ENCODE data around the gene ANKRD33. TPM values are rescaled to one million over a fixed set of nuclear protein-coding genes. Genes with fewer than 3 reads are reported as not detected.

Gene ANKRD33
- total RNA-seq, 1 donor from 2014 or later, result not detected

- no peak for TF ChIP-seq CTCF (IDR thresholded peaks at IDR 0.05; ENCODE audit: insufficient read depth, low read length, severe bottlenecking)
- no peak for DNase-seq (ENCODE audit: low read depth)
- peaks cover 40% of the 10 kb centered on the region for H3K27me3 ChIP-seq (ENCODE audit: control insufficient read depth, insufficient read depth, low read length)
- no peak for FAIRE-seq
- H3K36me3 ChIP-seq (ENCODE audit: control insufficient read depth, insufficient read depth, low read length), result no peaks in the 10 kb centered on the region
- no peak within 1 kb of the TSS for H3K4me3 ChIP-seq (ENCODE audit: low read depth, low read length)
These were observed 39.6 kb upstream of the ANKRD33 start, which contains the start of gene FIGNL2 for GRCh38 chr12:51848326-51848727. TSS of gene FIGNL2 (minus strand) at chr12:51848718. CDS start at chr12:51822413, 26,305 bp downstream.

GRCh38 chr12:51848841-51849735, 38.8 kb upstream of the ANKRD33 start:
- FAIRE-seq (no peak), DNase-seq (ENCODE audit: low read depth) (no peak)
- no peaks in the 10 kb centered on the region for H3K36me3 ChIP-seq (ENCODE audit: control insufficient read depth, insufficient read depth, low read length)
- TF ChIP-seq CTCF (IDR thresholded peaks at IDR 0.05; ENCODE audit: insufficient read depth, low read length, severe bottlenecking), result no peak
- no peak overlapping the region for H3K4me3 ChIP-seq (ENCODE audit: low read depth, low read length)
- H3K27me3 ChIP-seq (ENCODE audit: control insufficient read depth, insufficient read depth, low read length), result peaks cover 38% of the 10 kb centered on the region

- DNase-seq (ENCODE audit: low read depth), result no peak
- H3K27me3 ChIP-seq (ENCODE audit: control insufficient read depth, insufficient read depth, low read length), result peaks cover 30% of the 10 kb centered on the region
- FAIRE-seq, result no peak
- H3K36me3 ChIP-seq (ENCODE audit: control insufficient read depth, insufficient read depth, low read length), result no peaks in the 10 kb centered on the region
- TF ChIP-seq CTCF (IDR thresholded peaks at IDR 0.05; ENCODE audit: insufficient read depth, low read length, severe bottlenecking), result no peak
- no peak overlapping the region for H3K4me3 ChIP-seq (ENCODE audit: low read depth, low read length)
These were observed 37.6 kb upstream of the ANKRD33 start for GRCh38 chr12:51850081-51850964.

DNA sequence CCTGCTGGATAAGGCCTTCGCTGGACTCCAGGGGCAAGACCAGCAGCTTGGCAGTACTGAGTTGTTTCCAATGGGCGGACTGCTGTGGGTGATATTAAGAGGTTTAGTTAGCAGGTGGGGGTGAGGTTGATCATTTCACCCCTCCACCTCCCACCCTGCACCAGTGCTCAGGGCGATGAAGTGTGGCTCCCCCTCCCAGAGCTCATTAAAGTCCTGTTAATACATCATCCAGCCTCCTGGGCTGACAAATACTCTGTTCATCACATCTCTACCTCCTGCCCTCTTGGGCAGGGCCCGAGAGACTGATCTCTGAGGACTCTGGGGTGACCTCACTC, 37.0 kb upstream of the ANKRD33 start:
- DNase-seq (ENCODE audit: low read depth), result no peak
- TF ChIP-seq CTCF (IDR thresholded peaks at IDR 0.05; ENCODE audit: insufficient read depth, low read length, severe bottlenecking), result no peak
- Histone ChIP-seq H3K4me3 (ENCODE audit: low read depth, low read length) (no peak overlapping the region), H3K36me3 (ENCODE audit: control insufficient read depth, insufficient read depth, low read length) (no peaks in the 10 kb centered on the region), H3K27me3 (ENCODE audit: control insufficient read depth, insufficient read depth, low read length) (peaks cover 30% of the 10 kb centered on the region)
- FAIRE-seq, result no peak

DNA sequence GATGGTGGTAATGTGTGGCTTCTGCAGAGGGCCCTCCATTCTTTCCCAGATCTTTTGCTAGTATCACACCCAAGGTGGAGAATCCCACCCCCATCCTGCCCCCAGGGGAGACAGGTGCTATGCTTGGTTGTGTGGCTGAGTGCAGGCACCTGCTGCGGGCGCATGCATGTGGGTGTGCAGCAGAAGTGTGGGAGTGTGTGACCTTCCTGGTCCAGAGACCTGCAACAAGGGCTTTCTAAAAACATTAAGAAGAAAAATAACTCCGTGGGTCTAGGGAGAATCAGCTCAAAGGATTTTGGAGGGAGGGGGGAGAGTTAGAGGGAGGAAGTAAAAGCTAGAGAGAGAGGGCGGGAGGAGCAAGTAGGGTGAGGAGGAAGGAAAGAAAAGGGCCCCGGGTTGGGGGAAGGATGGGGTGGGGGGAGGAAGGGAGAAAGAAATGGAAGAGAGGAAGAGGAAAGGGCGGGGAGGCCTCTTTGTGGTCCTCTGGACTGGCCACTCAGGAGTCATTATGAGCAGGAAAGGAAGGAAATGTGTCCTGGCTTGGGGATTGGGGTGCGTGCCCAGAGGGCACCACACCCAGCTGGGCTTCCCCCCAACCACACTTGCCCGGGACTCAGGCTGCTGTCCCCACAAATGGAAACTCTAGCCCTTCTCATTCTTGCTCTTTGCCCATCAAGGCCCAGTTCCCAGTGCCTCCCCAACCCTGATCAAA, 36.3 kb upstream of the ANKRD33 start:
- Histone ChIP-seq H3K36me3 (ENCODE audit: control insufficient read depth, insufficient read depth, low read length) (no peaks in the 10 kb centered on the region), H3K4me3 (ENCODE audit: low read depth, low read length) (no peak overlapping the region), H3K27me3 (ENCODE audit: control insufficient read depth, insufficient read depth, low read length) (peaks cover 31% of the 10 kb centered on the region)
- FAIRE-seq (no peak), DNase-seq (ENCODE audit: low read depth) (no peak)
- TF ChIP-seq CTCF (IDR thresholded peaks at IDR 0.05; ENCODE audit: insufficient read depth, low read length, severe bottlenecking), result no peak

Data from bronchial epithelial cell (primary cell).